Esophagus muscularis mucosa (tissue), 3 donors: ENCODE measurements around the gene ZFYVE28.

Experiments
- POLR2A ChIP-seq: fragments of 450-650 bp; IDR thresholded peaks from one replicate; pipeline ENCODE4 v1.6.1; 2017; ENCODE audit warnings: antibody characterized with exemption, moderate library complexity, mild to moderate bottlenecking, low read depth
- TF ChIP-seq, protein P1 (sequence below), 3 experiments: fragments of 200-600 bp in 2 of 3; fragments of 450-650 bp in 1 of 3; sonication (generic) in 2 of 3; IDR thresholded peaks; one replicate each; pipeline ENCODE4 v1.5.1; 2017 to 2019; ENCODE audit warnings: antibody characterized with exemption in 3 of 3, mild to moderate bottlenecking in 2 of 3, moderate library complexity in 1 of 3

DNA sequence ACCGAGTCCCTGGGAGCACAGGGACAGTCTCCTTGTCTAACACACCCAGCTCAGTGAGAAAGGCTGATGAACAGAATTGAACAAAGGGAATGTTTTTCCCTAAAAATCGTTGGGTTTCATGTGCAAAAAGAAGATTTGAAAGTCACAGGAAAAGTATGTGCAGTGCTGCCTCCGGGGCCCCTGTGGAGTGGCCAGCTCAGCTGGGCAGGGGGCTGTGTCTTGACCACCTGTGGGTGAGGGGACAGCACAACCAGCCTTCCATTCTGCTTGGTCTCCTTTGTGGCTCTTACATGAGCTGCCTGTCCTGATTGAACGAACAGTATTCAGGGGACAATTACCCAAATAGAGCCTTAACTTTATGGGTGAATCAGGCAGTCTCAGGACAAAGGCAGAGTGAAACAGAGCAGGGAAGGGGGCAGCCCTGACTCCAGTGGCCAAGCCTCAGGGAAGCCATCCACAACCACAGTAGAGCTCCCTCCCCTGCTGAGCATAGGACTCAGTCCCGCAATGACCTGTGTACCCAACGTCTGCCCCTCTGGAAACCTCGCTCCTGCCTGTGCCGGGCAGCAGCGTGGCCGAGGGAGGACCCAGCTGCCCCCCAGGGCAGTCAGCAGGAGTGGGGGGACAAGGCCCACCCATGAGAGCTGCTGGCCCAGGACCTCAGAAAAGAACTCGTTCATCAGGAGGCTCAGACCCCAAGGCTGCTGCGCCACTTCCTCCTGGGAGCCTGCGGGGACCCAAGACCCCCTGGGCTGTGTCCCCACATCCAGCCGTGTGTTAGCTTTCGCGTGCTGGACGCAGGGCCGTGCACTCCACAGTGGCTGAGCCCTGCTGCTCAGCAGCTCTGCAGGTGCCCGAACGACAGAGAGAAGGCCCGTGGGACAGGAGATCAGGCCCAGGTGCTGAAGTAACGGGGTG lies 96.9 kb downstream of the ZFYVE28 start:
- TF ChIP-seq, protein P1, sequence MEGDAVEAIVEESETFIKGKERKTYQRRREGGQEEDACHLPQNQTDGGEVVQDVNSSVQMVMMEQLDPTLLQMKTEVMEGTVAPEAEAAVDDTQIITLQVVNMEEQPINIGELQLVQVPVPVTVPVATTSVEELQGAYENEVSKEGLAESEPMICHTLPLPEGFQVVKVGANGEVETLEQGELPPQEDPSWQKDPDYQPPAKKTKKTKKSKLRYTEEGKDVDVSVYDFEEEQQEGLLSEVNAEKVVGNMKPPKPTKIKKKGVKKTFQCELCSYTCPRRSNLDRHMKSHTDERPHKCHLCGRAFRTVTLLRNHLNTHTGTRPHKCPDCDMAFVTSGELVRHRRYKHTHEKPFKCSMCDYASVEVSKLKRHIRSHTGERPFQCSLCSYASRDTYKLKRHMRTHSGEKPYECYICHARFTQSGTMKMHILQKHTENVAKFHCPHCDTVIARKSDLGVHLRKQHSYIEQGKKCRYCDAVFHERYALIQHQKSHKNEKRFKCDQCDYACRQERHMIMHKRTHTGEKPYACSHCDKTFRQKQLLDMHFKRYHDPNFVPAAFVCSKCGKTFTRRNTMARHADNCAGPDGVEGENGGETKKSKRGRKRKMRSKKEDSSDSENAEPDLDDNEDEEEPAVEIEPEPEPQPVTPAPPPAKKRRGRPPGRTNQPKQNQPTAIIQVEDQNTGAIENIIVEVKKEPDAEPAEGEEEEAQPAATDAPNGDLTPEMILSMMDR (IDR thresholded peaks at IDR 0.05) = no peak
- TF ChIP-seq POLR2A = no peak
